Measurements from ENCODE around the gene PTCD3.

The PTCD3 gene

DNA sequence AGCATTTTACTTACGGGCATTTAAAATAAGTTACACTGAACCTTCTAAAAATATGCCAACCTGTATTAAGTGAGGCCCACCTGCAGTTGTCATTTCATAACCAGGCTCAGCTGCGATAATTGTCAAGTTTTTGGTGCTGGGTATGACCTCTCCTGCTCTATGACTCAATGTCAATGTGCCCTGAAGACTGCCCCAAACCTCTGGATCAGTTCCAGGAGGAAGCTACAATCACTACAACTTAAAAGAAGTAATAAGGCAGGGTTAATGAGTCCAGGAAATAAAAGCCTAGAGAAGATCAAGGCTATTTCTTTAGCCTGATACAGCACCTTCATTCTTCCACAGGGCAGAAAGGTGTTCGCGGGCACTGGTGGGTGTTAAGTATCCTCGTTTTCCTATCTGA is 23.3 kb upstream of the PTCD3 start:
- DNase-seq (ENCODE audit: low read depth), result no peak

DNA sequence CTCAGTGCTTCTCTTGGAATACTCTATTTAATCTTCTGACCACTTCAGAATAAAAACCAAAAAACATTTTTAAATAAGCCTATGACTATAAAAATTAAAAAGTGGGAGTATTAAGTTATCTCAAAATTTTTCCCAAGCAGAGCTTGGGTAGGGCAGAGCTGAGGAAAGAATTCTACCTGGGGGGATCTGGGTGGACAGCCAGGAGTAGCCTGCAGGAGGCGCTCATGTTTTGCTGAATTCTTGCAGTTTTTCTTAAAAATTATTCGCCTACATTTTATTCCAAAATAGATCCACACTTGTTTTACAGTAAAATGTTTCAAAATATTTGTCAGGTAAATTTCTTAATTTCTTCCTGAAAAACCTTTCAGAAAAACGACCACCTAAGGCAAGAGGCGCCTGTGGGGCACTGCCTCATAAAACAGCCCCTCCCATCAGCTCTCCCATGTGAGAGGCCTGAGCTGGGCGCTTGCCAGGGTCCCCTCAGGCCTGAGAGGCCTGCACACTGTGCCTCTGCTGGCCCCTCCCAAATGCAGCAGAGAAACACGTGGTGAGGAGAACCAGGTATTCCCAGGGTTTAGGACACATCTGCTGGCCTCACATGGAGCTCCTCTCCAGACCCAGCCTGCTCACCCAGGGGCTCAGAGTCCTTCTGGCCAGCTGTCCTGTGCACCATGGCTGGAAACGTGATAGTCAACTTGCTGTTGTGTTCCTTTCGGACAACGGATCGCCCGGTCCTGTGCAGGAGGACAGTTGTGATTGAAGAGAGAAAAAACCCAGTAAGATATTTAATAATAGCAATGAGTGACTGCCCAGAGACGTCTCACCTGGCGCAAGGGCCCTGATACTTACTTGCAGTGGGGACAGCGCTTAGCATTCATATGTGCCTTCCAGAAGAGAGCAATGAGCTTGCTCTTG is 17.8 kb upstream of the PTCD3 start:
- DNase-seq (ENCODE audit: low read depth), result no peak

DNA sequence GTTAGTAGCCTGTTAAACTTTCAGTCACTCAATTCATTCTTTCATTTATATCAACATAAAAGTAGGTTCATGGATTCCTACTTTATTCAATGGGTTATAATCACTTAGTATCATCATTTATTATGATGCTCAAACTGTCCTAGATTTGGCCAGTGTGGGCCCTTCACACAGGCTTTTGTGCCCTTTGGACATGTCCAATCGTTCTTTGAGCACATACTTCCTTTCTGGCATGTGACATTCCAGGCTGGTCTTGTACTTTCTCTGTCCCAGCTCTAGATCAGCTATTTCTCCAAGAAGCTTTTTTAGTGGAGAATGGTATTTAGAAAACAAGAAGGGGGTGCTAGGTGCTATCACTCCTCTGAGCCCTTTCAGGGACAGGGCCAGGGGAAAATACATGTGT is 11.8 kb upstream of the PTCD3 start:
- DNase-seq (ENCODE audit: low read depth), result no peak

DNA sequence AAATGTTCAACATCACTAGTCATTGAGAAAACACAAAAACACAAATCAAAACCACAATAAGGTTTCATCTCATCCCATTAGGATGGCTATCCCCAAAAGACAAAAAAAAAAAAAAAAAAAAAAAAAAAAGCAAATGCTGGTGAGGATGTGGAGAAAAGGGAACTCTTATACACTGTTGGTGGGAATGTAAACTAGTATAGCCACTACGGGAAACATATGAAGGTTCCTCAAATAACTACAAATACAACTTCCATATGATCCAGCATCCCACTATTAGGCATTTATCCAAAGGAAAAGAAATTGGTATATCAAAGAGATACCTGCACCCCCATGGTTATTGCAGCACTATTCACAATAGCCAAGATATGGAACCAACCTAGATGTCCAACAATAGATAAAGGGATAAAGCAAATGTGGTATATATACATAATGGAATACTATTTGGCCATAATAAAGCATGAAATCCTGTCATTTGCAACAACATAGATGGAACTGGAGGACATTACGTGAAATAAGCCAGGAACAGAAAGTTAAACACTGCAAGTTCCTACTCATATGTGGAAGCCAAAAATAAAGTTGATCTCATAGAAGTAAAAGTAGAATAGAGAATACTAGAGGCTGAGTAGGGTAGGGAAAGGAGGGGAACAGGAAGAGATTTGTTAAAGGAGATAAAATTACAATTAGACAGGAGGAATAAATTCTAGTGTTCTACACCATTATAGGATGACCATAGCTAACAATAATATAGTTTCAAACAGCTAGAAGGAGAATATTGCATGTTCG is 8.7 kb upstream of the PTCD3 start:
- DNase-seq (ENCODE audit: low read depth), result no peak

DNA sequence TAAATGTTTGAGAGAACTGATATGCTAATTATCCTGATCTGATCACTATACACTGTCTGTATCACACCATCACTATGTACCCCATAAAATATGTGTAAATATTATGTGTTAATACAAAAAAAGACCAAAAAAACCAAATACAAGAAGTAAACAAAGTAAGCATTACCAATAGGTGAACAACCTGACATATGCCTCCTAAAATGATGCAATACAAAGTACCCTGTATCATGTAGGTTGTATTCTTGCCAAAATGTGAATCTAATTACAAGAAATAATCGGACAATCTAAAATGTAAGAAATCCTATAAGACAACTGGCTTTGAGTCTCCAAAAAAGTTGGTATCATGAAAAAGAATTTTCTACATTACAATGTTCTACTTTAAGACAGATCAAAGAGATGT is 8.1 kb upstream of the PTCD3 start:
- DNase-seq (ENCODE audit: low read depth), result no peak

DNA sequence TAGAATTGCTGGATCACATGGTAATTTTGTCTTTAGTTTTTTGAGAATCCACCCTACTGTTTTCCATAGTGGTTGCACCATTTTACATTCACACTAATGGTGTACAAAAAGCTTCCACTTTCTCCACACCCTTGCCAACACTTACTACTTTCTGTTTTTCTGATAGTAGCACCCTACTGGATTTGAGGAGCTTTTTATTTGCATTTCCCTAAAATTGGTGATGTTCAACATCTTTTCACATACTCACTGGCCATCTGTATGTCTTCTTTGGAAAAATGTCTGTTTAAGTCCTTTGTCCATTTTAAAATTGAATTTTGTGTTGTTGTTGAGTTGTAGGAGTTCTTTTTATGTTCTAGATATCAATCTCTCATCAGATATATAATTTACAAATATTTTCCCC is 3.9 kb upstream of the PTCD3 start:
- DNase-seq (ENCODE audit: low read depth), result no peak

DNA sequence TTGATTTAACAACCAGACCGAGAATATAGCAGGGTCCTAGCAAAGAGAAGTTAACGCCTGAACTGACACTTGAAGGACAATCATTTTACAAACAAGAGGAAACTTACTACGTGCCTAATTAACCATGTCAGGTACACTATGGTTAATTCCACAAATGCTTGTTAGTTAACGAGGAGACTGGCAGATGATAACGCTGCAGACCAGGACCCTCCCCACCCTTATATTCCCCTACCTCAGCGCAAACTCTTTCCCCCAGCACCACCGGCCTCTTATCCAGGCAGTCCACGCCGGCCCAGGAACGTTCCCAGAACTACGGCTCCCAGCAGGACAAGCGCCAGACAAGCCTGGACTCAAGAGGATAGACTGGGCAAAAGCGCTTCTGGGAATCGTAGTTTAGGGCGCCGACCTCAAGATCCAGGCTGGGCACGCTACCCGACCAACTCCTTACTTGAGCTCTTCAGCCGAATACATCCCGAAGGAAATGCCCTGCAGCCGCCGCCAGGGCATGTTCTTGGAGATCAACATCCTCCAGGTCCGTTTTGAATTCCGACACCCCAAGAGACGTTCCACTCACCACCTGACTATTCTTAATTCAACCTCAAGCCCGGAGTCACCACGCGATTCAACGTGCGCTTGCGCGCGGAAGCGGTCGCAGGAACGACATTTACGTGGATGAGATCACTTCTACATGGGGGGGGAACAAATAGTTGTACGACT is 625 bp upstream of the PTCD3 start, which contains the start of gene POLR1A:
POLR1A (minus strand) TSS at position 635 of the 717 bp plus-strand sequence; CDS start at position 525, 110 bp downstream.
- DNase-seq (ENCODE audit: low read depth), result peak; percentile 94

DNA sequence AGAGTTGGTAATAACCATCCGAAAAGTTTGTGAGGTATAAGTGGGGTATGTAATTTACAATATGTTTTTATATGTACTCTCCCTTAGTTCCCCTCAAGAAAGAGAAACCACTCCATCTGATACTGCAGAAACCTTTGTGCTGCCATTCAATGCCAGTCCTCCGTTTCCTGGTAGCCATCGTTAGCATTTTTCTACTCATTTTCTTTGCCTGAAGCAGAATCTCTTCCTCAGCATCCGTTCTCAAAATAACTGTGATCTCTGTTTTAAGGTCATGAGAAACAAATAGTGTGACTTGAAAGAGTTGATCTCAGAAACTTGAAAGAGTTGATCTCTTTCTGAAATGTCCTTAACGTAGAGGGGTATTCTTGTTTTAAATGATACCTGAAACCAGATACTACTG is 996 bp downstream of the PTCD3 start:
- DNase-seq (ENCODE audit: low read depth), result no peak

DNA sequence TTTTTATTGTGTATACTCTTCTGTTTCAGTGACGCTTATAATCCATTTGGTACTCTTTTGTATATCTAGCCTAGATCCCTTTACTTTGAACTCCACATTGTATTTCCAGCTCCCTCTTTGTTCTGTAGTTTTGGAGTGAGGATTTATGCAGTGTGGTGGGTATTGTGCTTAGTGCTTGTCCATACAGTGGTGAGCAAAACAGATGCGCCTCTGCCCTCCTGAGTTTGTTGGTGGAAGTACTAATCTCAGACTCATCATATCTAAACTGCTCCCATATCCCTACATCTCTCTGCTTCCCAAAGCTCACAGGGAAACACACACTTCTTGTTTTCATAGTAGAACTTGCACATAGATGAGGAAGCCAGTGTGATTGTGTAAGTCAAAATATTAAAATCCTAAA is 12.1 kb downstream of the PTCD3 start:
- DNase-seq (ENCODE audit: low read depth), result no peak

DNA sequence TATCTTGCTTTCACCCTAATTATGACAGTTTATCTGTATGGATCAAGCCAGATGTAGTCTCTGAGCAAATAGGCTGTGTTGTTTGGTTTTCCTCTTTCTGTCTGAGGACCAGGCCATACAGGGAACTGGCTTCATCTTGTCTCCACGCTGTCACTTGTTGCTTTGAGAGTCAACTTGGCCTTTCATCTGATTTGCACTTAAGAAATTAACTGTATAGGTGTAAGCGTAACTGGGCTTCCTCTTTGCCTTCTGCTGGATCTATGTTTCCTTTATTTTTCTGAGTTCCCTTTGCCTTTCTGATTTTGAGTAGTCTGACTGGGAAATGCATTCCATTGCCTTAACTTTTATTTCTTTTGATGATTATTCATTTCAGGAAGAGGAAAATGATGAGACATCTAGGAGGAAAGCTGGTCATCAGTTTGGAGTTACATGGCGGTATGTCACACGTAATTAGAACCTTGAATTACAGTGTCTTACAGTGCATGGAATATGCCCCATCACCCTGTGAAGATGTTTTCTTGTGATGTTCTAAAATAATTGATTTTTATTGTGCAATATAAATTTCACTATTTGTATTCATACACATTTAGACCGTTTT is 17.4 kb downstream of the PTCD3 start:
- no peak for DNase-seq (ENCODE audit: low read depth)

DNA sequence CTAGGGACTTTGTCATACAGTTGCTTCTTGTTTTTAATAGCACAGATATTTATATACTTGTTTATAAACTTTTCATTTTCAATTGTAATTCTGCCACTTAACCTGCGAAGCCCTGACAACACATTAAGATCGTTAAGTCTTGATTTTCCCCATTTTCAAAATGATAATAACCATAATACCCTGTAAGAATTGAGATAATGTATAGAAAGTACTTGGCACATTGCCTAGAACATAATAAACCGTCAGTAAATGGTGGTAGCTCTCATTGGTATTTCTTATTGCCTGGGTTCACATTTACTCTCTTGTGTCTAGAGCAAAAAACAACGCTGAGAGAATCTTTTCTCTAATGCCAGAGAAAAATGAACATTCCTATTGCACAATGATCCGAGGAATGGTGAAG is 18.6 kb downstream of the PTCD3 start:
- no peak for DNase-seq (ENCODE audit: low read depth)

DNA sequence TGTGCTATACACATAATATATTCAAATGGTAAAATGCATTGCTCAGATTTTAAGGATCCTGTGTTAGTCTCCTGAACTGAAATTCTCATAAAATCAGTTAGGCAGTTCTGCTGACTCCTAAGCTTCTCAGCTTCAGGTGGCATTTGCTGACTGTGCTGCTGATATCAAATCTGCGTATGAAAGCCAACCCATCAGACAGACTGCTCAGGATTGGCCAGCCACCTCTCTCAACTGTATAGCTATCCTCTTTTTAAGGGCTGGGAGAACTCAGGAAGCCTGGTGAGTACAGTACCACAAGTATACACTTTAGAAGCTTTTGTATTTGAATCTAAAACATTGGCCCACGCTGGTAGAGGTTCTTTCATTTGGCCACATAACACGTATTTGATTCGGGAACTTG is 28.7 kb downstream of the PTCD3 start:
- DNase-seq (ENCODE audit: low read depth), result no peak

DNA sequence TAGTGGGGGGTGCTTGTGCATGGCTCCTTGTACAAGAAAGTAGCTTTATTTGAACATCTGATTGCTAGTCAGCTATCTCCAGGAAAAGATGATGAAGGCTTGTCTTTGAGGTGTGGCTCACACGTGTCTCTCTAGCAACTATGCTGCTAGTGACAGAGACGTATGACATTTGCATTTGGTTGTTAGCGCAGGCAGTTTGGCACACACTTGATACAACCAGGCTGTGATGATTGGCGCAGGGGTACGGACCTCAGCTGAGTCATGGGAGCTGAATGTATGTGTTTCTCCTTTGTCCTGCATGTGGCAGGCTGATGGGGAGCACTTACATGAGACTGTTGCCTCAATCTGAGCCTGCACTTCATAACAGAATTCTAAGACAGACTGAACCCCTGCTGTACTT is 29.6 kb downstream of the PTCD3 start:
- DNase-seq (ENCODE audit: low read depth), result no peak

DNA sequence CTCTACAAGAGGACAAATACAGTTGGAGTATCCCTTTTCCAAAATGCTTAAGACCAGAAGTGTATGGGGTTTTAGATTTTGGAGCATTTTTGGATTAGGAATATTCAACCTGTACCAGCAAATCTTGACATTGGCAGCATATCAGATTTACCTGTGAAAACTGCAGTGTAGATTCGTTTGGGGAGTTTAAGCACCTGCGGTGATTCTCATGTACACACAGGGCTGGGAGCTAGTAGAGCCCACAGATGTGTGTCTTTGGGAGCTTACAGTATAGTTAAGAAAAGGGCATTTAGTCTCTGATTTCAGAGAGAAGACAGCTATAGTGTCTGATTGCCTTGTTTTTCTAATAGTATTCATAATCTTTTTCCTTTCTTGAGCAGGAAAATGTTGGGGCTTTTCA is 30.1 kb downstream of the PTCD3 start:
- DNase-seq (ENCODE audit: low read depth), result no peak

DNA sequence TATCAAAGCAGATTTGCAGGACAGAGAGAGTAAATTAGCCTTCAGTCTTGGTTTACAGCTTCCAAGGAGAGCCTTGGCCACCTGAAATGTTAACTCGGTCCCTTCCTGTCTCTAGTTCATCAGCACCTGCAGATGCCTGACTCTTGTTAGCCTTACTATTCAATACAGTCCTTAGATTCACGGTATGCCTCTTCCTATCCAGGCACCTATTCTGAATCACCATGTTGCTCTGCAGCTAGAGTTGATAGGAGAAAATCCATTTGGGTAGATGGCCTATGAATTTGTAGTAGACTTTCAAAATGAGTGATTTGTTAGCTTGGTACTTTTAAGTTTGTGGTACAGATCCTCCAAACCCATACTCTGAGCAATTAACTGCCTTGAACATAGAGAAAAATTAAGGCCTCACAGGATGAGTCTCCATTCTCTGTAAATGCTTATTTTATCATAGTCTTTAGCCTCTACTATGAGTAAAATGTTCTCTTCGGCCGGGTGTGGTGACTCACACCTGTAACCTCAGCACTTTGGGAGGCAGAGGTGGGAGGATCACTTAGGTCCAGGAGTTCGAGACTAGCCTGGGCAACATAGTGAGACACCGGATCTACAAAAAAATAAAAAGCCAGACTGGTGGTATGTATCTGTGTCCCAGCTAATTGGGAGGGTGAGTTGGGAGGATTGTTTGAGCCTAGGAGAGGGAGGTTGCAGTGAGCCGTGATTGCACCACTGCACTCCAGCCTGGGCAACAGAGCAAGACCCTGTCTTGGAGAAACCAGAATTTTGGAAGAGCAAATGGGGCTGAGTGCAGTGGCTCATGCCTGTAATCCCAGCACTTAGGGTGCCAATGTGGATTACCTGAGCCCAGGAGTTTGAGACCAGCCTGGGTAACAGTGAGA is 32.9 kb downstream of the PTCD3 start:
- DNase-seq (ENCODE audit: low read depth), result no peak

DNA sequence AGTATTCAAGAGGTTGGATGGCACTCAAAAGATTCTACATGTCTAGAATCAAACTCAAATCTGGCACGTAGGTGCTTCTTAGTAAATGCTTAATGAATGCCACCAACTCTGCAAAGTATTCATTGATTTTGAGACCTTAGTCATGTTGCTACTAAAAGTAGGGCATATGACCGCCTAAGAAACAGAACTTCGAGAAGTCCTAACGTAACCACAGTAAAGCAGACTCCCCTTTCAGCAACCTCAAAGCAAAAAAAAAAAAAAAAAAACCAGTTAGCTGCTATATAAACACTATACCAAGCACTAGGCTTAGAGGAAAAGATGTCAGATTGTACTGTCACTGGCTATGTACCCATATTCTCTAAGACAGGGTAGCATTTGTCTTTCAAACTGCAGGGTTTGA is 33.9 kb downstream of the PTCD3 start:
- no peak for DNase-seq (ENCODE audit: low read depth)

DNA sequence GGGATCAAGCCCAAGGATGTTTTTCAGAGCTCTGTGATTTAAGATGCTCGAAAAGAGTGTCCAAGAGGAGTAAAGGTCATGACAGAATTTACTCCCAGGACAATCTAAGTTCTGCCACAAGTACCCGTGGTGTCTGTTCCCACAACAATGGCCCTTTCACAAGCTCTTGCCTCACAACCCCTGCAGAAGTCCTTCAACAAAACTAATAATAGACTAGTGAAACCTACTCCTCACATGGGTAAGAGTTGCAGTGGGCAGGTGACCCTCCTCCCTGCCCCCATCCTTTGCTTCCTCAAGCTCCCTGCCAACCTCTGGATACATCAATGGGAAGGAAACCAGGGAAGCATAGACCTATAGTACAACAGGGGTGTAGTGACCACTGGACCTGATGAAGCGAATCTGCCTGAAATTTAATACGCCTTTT is 34.9 kb downstream of the PTCD3 start:
- DNase-seq (ENCODE audit: low read depth), result peak; percentile 9

DNA sequence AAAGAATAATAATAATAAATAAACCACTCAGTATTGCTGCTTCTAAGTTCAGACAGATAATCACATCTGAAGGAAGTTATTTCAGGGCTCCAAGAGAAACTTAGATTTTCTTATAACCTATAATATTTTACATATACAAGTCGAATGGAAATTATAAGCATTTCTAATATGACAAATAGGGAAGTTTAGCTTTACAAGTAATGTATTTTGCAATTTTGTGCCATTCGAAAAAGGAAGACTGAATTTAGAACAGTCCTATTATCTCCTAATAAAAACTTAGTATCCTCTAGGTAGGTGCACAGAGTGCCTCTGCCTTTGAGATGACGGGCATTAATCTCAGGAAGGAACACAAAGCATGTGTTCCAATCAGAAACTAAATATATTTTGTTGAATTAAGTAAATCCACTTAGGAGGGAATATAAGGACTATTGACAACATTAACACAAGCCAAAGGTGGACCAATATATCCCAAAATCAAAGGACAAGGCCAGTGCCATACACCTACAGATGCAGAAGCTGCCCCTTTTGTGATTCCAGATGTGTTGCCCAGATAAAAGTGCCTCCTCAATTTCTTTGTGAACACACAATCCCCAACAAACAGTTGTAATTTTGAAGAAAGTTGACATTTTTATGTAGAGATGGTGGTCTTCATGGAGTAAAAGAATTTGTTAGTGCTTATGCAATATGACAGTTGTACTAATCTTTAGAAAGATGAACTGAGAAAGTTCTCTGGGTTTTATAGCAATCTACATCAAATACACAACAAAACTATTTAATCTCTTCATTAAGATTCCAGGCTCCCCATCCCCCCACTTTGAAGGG is 36.6 kb downstream of the PTCD3 start:
- no peak for DNase-seq (ENCODE audit: low read depth)

DNA sequence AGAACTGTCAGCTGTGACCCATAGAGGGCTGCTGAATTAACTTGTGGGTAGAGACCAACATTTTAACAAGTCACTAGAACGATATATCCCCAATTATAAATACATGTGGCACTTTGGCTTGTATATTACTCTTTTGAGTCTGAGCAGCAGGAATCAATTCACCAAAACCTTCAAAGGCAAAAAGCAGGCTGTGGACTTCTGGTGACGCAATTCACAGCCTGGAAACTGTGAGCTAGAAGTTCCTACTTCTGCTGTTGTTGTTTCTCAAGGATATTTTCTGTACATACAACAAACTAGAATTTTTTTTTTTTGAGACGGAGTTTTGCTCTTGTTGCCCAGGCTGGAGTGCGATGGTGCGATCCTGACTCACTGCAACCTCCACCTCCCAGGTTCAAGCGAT is 37.3 kb downstream of the PTCD3 start:
- DNase-seq (ENCODE audit: low read depth), result peak; percentile 24

All from fibroblast of gingiva (primary cell).